HG02588 (cell line): ENCODE measurements around the gene PODN.

ENCODE experiments used
- ATAC-seq: cut with Tn5 transposase; IDR thresholded peaks from one replicate; pipeline ENCODE4 v1.9.1; 2021; ENCODE audit warnings: mild to moderate bottlenecking, moderate library complexity; ENCODE audit not compliant: unreplicated experiment

Gene PODN

DNA sequence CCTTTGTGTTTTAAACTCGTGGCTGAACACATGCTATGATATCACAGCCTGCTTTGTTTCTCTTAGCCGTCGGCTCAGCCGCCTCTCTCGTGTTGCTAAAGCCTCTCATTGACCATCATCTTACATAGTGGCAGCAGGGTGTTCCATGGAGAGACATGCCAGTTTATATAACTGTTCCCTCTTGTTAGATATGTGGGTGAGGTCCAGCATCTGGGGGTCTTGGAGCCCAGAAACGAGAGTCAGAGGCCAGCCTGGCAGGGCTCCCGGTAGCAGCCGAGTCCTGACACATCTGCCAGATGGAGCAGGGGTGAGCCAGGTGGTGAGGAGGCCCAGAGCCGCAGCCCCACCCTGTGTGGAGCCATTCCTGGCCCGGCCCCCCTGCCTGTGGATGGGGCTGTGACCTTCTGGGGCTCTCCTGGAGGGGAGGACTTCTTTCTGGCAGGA, 11.9 kb downstream of the PODN start:
- ATAC-seq = no peak

DNA sequence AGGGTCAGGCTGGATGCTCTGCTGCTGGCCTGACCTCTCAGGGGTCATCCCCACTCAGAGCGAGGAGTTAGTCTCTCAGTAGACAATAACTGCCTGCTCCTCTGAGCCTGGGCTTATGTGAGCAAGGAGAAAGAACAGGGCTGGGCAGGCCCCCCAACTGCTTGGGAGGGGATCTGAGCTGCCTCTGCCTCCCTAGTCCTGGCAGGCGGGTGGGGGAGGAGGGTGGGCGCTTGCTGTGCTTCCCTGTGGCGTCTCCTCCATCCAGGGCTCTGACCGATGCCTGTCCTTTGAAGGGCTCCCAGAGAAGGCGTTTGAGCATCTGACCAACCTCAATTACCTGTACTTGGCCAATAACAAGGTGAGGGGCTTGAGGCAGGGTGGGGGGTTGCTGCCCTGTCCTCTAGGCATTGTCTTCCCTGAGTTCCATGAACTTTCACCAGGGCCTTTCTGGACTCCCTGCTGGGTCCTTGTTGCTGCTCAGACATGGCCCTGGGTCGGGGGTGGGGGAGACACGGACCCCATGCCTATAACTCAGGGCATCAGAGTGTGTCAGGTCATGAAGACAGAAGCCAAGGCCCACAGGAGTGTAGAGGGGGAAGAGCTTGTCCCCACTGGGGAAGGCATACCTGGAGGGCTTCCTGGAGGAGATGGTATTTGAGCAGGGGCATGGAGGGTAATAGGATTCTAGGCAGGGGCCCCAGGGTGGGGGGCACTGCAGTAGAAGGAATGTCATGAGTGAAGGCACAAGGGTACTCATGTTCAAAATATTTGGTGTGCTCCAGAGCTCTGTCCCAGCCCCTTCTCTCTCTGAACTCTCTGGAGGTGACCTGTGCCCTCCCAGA, 12.5 kb downstream of the PODN start:
- ATAC-seq = no peak

DNA sequence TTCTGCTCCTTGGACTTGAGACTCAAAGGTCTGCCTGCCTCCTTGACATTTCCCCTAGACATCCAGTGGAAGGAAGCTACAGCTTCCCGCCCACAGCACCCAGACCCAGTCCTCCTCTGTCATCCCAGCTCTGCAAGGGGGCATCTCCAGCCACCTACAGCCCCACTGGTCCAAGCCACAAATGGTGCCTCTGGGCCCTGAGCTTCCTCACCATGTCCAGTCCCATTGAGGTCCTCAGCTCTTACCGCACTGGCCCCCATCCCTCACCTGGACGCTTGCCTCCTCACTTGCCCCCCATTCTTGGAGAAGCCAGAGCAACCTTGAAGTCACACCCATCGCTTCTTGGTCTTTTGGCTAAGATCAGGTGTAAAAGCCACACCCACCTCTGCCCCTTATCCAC, 13.2 kb downstream of the PODN start:
- ATAC-seq = no peak

DNA sequence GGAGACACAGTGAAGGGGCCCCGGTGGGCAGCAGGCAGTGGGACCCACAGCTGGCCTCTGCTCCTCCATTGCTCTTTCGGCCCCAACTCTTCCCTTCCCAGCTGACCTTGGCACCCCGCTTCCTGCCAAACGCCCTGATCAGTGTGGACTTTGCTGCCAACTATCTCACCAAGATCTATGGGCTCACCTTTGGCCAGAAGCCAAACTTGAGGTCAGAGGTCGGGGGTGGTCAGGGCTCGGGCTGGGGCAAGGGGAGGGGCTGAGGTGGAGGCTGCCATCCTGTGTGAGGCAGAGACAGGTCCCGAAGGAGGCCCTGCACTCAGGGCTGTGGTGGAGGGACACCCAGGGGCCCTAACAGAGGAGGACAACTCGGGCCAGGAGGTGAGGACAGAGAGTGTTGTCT, 13.7 kb downstream of the PODN start:
- ATAC-seq = no peak

DNA sequence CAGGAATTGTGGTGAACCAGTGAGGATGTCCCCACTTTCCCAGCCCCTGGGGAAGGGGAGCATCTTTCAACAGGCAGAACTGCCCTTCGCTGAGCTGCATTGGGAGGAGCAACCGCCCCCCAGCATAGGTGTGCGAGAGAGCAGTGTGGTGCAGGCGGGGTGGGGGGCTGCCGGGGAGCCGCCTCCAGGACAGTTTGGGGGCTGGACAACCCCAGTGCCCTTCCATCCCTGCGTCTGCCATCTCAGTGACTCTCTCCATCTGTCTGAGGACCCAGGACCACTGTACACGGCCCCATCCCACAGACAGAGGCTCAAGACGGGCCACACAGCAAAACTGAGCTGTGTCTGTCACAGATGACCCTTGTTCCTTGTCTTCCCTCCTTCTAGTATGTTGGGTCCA, 14.2 kb downstream of the PODN start:
- ATAC-seq = no peak

DNA sequence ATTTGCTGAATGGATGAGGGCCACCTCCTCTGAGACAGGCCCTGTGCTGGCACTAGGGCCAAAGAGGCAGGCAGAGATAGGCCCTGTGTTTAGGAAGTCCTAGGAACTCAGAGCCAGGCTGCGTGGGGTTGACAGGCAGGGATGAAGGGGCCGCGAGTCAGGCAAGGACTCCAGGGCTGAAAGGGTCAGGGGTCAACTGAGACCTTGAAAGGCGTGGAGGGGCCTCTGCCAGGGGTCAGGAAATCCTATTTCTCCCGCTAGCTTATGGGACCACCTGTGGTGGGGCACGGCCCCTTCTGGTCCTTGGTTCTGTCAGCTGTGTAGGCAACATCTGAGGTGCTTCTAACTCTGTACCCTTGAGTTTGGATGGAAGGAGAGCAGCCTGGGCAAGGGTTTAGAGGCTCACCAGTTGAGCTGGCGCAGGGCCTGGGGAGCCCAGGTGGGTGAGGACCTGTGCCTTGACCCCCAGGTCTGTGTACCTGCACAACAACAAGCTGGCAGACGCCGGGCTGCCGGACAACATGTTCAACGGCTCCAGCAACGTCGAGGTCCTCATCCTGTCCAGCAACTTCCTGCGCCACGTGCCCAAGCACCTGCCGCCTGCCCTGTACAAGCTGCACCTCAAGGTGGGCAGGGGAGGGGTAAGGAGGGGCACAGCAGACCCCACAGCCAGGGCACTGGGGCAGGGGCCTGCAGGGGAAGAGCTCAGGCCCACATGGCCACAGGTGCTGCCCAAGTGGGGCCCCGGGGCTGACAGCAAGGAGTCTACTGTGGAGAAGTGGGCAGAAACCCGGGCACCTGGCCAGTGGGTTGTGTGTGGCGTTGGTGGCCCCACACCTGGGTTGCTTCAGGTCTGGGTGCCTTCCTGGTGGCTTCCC, 14.9 kb downstream of the PODN start:
- no peak for ATAC-seq

DNA sequence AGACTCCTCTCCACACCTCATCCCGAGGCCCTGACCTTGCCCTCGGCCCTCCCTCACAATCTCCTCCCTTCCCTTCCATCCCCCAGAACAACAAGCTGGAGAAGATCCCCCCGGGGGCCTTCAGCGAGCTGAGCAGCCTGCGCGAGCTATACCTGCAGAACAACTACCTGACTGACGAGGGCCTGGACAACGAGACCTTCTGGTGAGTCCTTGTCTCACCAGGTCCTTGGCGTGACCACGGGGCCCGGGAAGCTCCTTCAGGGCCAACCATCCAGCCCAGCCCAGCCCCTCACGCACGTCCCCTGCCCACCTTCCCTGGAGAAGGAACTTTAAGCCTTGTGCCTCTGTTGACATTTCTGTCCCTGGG, 15.6 kb downstream of the PODN start:
- no peak for ATAC-seq

DNA sequence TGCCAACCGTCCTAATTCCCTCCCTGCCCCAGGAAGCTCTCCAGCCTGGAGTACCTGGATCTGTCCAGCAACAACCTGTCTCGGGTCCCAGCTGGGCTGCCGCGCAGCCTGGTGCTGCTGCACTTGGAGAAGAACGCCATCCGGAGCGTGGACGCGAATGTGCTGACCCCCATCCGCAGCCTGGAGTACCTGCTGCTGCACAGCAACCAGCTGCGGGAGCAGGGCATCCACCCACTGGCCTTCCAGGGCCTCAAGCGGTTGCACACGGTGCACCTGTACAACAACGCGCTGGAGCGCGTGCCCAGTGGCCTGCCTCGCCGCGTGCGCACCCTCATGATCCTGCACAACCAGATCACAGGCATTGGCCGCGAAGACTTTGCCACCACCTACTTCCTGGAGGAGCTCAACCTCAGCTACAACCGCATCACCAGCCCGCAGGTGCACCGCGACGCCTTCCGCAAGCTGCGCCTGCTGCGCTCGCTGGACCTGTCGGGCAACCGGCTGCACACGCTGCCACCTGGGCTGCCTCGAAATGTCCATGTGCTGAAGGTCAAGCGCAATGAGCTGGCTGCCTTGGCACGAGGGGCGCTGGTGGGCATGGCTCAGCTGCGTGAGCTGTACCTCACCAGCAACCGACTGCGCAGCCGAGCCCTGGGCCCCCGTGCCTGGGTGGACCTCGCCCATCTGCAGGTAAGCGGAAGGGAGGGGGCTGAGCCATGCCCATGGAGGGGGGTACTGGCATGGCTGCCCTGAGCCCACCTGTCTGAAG, 16.5 kb downstream of the PODN start:
- ATAC-seq = no peak

DNA sequence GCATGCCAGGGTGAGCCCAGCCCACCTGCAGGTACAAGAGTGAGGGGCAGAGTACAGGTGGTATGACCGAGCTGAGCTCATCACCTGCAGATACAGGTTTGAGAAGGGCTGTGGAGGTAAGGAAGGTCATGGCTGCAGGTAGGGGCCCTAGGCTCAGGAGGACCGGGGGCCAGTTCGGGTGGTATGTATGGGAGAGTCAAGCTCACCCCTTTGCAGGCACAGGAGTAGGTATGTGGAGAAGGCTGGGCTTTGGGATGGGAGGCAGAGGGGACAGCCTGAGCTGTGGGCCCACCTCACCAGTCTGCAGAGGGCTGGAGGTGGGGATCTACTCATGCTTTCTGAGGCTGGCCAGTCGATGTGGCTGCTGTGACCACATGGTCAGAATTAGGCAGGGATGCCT, 17.2 kb downstream of the PODN start:
- ATAC-seq = no peak

DNA sequence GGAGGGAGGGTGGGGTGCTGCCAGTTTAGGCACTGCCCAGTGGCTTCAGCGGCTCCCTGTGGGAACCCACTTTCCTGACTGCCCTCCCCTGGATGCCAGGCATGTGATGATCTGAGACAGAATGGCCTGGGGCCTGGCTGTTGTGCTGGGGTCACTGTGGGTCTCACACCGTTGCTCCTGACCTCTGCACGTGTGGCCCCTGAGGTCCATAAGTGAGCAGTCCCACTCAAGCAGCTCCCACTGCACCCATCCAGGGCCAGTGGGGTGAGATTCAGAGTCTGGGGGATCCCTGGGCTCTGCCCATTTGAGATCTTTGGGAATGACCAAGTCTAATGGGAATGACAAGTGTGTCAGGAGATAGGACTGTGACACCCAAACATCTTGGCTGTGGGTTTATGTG, 18.0 kb downstream of the PODN start:
- no peak for ATAC-seq

DNA sequence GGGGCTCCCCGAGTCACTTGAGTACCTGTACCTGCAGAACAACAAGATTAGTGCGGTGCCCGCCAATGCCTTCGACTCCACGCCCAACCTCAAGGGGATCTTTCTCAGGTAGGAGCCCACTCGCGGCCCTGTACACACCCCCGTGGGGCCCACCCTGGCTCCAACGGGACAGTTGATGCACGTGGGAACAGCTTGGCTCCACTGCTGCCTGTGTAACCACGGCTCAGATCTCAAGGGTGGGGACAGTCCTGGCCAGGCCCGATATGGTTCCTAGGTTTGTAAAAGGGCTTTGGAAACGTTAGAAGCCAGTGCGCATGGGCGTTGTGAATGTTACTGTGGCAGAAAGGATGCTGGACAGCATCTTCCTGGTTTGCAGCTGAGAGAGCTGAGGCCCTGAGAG, 18.8 kb downstream of the PODN start:
- ATAC-seq = no peak

DNA sequence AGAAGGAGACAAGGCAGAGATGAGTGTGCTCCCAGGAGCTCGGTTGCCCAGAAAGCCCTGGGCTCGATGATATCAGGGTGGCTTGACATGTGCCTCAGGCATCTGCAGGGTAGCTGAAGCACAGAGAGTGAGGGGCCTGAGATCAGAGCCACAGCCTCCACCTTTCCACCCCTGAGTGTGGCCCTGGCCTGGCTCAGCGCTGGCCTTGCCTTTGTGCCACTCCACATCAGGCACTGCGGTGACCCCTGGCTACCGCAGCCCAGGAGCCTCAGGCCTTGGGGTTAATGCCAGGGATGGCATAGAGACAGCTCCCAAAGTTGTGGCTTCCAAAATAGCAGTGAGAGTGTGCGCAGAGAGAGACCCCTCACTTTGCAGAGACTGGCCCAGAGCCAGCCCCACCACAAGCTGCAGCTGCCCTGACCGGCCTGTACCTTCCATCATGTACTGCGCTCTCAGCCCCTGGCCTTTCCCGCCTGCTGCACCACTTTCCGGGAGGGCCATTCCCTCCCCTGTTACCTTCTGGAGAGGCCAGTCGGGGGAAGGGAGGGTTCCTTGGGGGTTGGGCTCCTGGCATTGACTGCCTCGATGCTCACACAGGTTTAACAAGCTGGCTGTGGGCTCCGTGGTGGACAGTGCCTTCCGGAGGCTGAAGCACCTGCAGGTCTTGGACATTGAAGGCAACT, 19.5 kb downstream of the PODN start:
- ATAC-seq = no peak

DNA sequence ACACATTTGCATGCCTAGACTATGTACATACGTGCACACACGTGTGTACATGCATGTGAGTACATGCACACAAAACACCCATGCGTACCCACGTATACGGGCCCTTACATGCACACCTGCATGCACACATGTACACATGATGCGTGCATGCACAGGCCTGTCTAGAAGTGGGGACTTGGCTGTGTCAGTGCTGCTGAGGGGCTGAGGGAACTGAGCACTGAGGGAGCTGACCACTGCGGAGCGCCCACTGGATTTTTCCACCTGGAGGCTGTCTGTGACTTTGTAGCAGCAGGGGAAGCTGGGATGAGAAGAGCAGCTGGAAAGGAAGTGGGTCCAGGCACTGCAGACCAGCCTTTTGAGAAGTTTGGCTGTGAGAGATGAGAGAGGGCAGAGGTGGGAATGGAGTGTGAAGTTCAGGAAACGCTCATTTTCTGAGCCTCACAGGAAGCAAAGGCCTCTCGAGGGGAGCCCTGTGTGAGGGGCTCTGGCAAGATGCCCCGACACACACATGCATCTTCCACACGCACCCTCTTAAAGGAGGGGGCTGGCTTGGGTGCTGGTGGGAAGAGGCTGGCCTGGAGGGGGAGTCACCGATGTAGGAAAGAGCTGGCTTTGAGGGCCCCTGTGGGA, 20.9 kb downstream of the PODN start:
- ATAC-seq = no peak

DNA sequence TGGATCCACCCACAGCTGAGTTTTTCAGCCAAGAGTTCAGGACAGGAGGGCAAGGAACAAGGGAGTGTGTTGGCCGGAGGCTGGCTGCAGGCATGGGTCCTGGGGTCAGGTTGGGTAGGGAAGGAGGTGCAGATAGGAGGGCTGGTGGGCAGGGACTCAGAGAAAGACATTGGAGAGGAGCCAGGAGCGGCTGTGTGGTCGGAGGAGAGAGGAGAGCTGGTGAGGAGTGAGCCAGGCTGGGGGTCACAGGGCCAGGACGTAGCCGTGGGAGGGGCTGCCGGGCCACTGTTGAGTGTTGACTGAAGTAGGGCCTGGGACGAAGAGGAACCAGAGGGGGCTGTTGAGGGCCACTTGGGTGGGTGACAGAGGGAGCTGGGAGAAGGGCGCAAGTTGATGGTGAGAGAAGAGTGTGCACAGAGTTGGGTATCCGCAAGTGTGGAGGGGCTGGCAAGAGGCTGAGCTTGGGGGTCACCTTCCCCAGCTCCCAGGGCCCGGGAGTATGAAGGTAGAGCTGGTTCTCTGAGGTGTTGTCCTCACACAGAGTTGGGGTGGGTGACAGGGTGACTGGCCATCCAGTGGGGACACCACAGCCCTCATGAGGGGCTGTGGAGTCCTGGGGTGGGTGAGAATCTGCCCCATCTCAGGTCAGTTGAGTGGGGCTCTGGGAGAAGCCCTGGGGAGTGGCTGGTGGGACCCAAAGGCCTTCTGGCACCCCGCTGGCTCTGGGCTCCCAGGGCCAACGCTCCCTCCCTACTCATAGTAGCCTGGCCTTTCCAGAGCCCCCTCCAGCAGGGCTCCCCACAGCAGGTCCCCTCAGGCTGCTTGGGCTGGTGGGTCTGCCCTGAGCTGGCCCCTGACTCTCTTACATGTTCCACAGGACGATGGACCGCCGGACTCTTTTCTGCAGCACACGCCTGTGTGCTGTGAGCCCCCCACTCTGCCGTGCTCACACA, 21.9 kb downstream of the PODN start:
- no peak for ATAC-seq

DNA sequence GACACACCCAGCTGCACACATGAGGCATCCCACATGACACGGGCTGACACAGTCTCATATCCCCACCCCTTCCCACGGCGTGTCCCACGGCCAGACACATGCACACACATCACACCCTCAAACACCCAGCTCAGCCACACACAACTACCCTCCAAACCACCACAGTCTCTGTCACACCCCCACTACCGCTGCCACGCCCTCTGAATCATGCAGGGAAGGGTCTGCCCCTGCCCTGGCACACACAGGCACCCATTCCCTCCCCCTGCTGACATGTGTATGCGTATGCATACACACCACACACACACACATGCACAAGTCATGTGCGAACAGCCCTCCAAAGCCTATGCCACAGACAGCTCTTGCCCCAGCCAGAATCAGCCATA, 22.6 kb downstream of the PODN start:
- ATAC-seq = no peak

DNA sequence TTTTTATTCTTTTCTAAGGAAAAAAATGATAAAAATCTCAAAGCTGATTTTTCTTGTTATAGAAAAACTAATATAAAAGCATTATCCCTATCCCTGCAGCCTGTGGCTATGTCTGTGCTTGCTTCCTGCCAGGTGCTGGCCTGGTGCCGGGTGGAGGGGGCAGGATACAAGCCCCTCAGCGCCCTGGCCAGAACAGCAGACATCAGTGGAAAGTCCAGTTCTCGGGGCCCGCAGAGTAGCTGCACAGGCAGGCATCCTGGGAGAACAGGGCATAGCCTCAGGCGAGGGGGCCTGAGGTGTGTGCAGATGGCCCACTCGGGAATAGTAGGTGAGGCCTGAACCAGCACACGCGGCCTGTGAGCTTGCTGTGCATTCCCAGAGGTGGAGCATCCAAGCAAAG, 23.4 kb downstream of the PODN start:
- no peak for ATAC-seq

DNA sequence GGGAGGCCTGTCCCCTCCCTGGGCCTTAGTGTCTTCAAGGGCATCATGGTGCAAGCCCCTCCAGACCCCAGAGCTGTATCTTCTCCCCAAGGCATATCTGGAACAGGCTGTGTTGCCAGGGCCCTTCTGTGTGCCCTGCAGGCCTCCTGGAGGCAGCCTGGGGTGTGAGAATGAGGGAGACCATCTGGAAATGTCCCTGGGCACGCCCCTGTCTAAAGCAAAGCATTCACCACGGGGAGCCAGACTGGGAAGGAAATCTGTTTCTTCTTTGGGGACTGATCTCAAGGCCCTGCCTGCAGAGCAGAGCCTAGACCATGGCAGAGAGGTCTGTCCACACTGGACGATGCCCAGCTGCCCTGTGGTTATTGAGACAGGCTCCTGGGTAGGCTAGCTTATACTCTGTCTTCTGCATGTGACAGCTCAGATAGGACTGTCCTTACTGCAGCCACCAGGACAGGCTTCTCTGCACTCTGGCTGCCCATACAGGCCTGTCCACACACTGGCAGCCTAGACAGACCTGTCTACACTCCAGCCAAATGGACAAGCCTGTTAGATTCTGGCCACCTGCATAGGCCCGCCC, 24.6 kb downstream of the PODN start:
- ATAC-seq = no peak

DNA sequence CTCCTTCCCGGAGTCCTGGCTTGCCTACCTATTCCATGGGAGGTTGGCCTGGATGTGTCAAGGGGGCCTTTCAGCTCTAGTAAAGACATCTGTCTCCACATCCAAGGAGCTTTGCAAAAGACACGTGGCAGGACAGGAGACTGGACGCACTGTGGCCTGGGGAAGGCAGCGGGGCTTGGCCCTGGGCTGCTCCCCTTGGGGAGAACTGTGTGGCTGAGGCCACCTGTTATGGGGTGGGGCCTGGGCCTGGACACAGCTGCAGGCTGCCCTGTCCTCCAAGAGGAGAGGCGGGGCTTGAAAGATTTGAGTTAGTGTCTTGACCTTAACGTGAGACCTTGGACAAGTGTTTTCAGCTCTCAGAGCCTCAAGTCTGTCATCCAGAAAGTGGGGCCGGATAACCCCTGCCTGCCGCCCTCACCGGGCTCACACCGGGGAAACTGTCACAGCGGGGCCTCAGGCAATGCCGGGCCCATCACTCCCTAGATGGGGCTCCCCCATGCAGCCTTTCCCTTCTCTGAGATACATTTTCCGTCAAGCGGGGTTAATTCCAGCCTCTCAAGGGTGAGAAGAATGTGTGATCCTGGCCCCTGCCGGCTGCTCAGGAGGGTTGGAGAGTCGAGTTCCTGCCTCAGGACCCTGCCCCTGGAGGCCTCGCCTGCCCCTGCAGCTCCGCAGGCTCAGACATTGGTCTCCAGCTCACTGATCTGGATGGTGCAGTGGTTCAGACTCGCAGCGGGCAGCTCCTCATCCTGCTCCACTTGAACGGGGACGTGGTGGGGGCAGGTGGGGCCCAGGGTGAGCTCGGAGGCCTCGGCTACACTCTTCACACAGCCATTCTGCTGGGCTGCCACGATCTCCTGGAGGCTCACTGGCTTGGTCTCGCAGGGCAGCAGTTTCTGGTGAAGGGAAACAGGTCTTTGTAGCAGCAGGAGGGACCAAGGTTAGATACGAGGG, 25.6 kb downstream of the PODN start:
- no peak for ATAC-seq
